HG03066 (cell line): ENCODE measurements around the gene SNRNP25.
"Not testable (repeated sequence)": the region's sequence is repeated elsewhere in the genome, so short reads cannot be mapped to it uniquely, and the experiment has no call there.

Experiments used
- ATAC-seq: cut with Tn5 transposase; IDR thresholded peaks from one replicate; pipeline ENCODE4 v1.9.1; 2021; ENCODE audit warnings: low read depth; ENCODE audit not compliant: unreplicated experiment

Gene SNRNP25

DNA sequence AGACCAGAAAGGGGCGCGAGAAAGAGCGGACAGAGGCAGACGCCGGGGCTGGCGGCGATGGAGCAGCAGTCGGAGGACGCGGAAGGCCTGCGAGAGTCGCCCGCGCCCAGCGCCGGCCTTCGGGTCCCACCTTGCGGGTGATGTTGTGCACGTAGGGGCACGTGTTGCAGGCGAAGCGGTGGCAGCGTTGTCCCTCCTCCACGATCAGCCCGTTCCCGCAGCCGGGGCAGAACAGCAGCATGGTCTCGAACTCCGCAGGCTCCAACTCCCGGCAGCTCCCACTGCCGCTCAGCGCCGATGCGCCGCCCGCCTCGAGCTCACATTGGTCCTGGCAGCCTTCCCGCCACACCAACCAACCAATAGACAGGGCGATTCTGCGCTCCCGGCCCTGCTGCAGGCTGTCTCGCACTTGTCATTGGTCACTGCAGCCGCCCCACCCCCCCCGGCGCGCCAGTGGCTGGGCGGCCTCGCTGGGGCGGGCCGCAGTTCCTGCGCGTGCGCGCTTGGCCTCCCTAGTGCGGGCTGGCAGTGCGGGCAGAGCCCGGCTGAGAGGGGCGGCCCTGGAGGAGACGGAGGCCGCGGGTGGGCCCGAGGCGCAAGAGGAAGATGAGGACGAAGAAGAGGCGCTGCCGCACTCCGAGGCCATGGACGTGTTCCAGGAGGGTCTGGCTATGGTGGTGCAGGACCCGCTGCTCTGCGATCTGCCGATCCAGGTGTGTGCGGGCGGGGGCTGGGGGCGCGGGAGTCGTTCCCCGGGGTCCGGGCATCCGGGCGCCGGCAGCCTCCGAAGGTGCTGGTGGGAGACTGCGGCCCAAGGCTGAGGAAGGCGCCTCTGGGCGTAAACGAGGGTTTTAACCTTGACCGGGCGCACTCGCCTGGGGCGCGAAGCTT is at the start of gene SNRNP25, which contains the start of gene POLR3K:
Gene SNRNP25, plus strand, starts transcription at position 483 of the 891 bp plus-strand sequence. Its CDS starts 189 bp downstream, at position 672.
Gene POLR3K, minus strand, starts transcription at position 263 of the 891 bp plus-strand sequence. Its CDS starts 22 bp downstream, at position 241.
- peak; percentile 93 for ATAC-seq

DNA sequence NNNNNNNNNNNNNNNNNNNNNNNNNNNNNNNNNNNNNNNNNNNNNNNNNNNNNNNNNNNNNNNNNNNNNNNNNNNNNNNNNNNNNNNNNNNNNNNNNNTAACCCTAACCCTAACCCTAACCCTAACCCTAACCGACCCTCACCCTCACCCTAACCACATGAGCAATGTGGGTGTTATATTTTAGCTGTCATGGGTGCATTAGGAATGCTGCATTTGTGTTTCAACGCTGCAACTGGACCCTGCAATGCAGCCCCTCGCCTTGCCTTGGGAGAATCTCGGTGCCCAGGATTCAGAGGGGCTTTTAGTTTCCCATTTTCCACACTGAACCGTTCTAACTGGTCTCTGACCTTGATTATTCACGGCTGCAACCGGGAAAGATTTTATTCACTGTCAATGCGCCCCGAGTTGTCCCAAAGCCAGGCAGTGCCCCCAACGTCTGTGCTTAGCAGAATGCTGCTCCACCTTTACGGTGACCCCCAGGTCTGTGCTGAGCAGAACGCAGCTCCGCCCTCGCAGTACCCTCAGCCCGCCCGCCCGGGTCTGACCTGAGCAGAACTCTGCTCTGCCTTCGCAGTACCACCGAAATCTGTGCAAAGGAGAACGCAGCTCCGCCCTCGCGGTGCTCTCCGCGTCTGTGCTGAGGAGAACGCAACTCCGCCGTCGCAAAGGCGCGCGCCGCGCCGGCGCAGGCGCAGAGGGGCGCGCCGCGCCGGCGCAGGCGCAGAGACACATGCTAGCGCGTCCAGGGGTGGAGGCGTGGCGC is 43.5 kb upstream of the SNRNP25 start:
- no peak for ATAC-seq

DNA sequence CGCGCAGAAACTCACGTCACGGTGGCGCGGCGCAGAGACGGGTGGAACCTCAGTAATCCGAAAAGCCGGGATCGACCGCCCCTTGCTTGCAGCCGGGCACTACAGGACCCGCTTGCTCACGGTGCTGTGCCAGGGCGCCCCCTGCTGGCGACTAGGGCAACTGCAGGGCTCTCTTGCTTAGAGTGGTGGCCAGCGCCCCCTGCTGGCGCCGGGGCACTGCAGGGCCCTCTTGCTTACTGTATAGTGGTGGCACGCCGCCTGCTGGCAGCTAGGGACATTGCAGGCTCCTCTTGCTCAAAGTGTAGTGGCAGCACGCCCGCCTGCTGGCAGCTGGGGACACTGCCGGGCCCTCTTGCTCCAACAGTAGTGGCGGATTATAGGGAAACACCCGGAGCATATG is 42.9 kb upstream of the SNRNP25 start:
- ATAC-seq: not testable (repeated sequence)

DNA sequence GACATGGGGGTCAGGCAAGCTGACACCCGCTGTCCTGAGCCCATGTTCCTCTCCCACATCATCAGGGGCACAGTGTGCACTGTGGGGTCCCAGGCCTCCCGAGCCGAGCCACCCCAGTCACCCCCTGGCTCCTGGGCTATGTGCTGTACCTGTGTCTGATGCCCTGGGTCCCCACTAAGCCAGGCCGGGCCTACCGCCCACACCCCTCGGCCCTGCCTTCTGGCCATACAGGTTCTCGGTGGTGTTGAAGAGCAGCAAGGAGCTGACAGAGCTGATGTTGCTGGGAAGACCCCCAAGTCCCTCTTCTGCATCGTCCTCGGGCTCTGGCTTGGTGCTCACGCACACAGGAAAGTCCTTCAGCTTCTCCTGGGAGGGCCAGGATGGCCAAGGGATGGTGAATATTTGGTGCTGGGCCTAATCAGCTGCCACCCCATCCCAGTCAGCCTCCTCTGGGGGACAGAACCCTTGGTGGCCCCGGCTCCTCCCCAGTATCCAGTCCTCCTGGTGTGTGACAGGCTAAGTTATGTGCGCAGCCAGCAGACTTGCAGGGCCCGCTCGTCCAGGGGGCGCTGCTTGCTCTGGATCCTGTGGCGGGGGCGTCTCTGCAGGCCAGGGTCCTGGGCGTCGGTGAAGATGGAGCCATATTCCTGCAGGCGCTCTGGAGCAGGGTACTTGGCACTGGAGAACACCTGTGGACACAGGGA is 36.4 kb upstream of the SNRNP25 start:
- ATAC-seq: not testable (repeated sequence)

DNA sequence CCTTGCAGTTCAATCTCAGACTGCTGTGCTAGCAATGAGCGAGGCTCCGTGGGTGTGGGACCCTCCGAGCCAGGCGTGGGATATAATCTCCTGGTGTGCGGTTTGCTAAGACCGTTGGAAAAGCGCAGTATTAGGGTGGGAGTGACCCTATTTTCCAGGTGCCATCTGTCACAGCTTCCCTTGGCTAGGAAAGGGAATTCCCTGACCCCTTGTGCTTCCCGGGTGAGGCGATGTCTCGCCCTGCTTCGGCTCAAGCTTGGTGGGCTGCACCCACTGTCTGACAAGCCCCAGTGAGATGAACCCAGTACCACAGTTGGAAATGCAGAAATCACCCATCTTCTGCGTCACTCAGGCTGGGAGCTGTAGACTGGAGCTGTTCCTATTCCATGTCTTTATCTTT is 32.7 kb upstream of the SNRNP25 start:
- not testable (repeated sequence) for ATAC-seq

DNA sequence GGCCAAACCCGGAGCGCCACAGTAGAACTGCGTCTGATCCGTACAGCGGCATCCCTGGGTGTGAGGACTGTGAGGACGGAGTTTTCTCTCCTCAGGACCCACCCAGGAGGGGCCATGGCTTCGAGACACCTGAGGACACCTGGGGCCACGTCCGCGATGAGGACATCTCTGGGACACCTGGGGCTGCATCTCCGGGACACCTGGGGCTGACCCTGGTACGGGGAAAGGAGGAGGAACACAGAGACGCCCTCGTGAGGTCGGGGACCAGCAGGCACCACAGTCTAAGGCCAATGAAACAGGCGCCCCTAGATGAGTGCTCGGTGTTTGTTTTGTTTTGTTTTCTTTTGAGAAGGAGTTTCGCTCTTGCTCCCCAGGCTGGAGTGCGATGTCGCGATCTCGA is 29.5 kb upstream of the SNRNP25 start:
- ATAC-seq: not testable (repeated sequence)

DNA sequence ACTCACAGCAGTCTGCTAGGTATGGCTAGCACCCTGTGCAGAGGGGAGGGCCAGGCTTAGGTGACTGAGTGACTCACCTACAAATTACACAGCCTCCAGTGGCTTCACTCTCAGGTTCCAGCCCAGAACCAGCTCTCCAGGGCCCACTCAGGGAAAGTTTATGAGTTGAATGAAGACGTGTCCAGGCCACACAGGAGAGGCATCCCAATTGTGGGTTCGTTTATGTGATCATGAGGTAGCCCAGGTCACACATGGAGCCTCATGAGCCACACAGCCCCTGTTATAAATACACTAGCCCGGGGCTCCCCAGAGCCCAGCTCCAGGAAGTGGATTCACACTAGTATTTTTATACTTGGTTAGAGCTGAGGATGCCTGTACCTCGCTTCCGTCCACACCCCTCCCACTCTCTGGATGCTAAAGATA is 27.7 kb upstream of the SNRNP25 start:
- not testable (repeated sequence) for ATAC-seq

DNA sequence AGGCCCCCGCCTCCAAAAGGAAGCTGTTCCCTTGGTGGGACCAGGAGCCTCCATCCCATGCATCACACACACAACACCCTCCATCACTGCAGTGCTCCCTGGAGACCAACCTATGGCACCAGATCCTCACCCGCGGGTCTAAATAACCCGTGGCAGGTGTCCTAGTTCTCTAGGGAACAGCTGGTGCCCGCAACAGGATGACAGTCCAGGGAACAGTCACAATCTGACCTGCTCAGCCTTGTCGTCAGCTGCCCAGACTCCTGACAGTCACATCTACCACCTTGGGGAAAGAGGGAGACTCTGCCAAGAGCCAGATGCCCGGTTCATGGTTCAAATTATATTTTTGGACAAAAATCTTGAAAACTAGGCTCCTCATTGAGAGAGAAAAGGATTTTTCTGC is 23.0 kb upstream of the SNRNP25 start:
- ATAC-seq: not testable (repeated sequence)

DNA sequence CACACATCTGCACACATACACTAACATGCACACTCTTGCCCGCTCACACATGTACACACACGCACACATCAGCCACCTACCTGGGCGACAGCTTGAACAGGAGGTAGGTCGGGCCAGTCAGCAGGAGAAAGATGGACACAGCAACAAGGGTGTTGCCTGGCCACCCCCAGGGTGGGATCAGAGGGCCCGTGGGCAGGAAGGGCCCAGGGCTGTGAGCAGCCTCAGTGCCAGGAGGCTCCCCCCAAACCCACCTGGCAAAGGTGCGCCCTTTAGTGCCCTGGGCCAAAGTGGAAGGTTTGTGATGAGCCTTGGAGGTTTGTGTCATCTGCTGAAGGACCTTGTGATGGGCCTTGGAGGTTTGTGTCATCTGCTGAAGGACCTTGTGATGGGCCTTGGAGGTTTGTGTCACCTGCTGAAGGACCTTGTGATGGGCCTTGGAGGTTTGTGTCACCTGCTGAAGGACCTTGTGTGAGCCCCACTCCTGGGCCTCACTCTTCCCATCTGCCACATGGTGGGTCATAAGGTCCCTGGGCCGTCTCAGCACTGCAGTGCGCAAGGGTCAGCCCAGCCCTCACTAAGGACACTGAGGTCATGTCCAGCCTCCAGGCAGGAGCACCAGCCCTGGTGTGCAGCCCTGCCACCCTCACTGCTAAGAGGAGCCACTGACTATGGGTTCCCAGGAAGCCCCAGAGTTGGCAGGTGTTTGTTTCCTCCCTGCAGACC is 20.3 kb upstream of the SNRNP25 start:
- not testable (repeated sequence) for ATAC-seq

DNA sequence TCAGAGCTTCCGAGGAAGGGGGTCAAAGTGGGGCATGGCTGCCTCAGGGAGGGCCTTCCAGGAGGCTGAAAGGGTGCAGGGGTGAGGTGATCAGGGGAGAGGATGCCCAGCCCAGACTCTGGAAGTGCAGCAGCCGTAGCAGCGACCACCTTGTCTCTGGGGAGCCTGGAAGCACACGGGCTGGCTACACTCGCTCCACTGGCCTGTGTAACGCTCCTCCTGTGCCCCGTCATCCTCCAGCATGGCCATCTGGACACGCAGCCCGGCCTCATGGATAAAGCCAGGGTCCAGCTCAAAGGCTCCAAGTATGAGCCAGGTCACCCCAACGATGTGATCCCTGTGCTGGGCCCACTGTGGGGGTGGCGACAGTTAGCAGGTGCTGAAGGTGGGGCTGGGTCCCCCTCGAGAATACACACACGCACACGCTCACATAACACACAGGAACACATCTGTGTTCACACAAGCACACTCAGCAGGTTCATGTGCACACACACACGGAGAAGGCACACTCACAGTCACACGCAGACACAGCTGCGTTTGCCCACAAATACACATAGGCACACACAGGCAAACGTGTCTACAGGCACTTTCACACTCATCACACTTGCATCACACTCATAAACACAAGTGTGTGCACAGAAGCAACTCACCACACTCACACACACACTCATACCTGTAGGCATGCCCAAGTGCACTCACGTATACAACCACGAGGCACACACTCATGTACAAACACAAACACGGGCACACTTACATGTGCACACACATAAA is 19.6 kb upstream of the SNRNP25 start:
- no peak for ATAC-seq

DNA sequence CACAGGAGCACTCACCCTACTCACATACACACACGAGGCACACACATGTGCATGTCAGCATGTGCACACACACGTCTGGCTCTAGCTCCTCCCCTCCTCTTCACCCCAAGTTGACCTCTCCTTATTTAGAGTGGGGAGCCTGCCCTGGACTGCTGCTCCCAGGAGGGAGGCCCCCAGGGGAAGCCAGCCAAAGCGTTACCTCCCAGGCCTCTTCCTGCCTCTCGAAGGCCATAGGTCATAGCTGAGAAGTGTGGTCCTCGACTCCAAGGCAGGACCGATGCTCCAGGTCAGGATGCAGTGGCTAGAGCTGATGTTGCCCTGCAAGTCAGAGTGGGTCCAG is 19.0 kb upstream of the SNRNP25 start:
- no peak for ATAC-seq

DNA sequence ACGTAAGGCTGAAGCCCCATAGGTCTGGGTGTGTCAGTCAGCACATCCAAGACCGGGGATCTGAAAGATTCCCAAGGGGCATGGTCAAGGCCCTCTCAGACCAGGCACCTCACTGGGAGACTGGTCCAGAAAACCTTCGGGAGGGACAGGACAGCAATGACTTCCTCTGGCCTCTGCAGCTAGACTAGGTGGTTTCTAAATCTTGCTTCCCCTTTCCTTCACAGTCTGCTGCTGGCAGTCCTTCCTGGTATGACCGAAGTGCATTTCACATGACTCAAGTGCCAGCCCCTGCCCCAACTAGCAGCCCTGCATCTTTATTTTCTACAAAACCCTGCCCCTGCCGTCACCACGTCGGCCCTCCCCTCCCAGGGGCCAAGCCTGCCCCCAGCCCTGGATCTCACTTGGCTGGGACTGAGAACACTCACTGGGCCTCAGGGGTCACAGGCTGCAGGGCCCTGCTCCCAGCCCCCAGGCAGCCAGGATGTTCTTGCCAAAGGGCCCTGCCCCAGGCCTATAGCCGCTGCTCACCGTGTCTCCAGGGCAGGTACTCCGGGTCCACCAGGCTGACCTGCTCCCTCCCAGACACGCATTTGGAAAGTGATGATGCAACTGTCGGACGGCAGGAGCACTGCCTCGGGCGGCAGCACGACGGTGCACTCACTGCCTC is 18.5 kb upstream of the SNRNP25 start:
- no peak for ATAC-seq

DNA sequence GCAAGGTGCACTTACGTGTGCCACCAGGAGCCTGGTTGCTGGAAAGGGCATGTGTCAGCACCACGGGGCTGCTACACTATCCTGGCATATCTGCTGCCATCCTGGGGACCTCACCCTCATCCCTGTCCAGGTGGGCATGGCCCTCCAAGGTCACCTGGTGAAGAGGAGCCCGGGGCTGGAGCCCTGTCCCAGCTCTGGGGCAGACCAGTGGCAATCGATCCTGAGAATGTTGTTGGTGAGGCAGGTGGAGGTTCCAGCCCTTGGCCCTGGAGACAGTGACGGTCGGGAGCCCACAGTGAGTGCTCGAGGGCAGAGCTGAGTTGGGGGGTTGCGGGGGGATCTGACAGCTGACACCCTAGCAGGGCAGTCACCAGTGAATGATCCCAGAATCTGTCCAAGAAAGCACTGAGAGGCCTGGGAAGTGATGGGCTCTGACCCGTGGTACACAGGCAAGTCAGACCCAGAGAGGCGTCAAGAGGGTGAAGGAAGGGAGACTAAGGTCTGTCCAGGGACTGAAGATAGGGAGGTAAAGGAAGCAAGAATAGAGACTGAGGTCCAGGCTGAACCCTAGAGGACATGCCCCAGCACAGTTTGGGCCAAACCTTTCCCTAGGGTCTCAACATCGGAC is 17.8 kb upstream of the SNRNP25 start:
- no peak for ATAC-seq

DNA sequence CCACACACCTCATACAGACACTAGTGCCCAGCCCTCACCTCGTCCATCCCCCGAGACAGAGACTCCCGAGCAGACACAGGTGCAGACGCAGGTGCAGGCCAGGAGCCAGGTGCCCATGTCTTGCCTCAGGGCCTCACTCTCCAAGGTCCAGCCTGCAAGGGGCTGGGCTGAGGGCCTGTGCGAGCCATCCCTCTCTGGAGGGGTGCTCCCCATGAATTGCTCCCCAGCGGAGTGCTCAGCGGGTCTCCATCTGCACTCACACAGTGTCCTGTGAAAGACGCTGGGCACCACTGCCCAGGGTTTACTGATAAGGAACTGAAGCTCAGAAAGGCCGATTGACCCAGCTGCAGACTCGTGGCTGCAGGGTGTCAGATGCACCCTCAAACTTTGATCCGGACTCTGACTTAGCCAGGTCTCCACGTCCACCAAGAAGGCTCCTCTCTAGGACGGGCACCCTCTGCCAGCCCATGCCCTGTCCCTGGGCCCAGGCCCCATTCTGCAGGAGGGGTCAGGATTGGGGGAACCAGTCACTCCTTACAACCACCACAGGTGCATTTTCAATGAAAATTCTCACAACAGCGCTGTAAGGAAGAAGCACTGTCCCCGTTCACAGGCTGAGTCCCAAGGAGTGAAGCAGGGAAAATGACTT is 17.2 kb upstream of the SNRNP25 start:
- no peak for ATAC-seq

DNA sequence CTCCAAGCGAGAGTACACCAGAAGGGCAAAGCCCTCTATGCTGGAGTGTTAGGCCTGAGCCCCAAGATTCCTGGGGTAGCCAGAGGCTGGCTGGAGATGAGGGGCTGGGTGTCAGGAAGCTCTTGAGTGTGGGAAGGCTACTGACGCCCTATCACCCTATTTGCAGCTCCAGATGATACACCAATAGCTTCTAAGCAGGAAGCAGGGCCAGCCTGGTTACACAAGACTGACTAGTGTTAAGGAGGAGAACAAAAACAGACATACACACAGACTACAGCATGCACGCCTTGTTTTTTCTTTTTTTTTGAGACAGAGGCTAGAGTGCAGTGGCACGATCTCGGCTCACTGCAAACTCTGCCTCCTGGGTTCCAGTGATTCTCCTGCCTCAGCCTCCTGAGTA is 16.1 kb upstream of the SNRNP25 start:
- no peak for ATAC-seq

DNA sequence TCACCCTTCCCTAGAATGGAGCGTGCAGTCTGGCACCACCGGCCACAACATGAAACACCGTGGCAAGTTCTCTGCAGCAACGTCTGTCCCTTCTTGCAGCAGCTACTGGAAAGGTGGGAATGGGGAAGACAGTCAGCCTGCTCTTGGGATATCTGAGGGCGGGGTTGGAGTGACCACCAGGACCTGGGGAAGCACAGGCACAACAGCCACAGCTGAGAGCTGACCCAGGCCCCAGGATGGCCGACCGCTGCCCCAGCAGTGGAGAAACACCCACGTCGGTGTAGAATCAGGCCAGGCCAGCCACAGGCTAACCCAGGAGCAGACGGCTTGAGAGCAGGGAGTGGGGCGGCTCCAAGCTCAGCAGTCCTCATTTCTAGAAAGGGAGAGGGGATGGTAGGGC is 15.4 kb upstream of the SNRNP25 start:
- ATAC-seq: not testable (repeated sequence)

DNA sequence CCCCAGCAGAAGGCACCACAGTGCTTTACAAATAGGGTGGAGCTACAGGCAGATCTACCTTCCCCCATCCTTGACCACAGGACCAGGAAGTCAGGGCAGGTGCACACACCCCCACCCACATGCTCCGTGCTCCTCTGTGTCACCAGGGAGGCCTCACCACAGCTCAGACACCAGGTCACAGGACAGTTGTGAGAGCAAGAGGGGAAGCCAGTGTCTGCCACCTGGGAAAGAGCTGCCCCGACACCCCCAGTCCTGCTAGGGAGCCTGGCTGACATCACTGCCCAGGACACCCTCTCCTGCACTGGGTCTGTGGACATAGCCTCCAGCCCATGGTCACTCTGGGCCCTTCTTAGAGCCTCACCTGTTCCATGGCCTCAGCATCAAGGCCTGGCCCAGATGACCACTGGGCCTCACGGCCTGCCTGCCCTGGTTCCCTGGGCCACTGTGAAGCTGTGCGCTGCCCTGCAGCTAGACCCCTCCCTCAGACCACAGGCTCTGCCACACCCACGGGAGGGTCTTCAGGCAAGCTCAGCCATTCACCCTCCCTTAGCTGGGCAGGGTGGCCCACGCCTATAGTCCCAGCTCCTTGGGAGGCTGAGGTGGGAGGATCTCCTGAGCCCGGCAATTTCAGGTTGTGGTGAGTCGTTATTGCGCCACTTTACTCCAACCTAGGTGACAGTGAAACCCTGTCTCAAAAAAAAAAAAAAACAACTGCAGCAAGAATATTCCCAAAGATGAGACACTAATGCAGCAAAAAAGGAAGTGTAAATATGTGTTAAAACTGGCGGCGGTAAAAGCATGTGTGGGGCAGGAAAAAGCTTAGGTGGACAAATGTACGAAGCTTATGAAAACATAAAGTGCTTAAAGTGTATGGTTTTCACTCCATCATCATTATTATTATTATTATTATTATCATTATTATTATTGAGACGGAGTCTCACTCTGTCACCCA is 14.4 kb upstream of the SNRNP25 start:
- ATAC-seq: peak; percentile 76
